ENCODE results near the gene NHP2. TPM values are rescaled to one million over a fixed set of nuclear protein-coding genes. Genes with fewer than 3 reads are reported as not detected.

Gene NHP2
- total RNA-seq, 2 experiments from 2014 or later = 42.2 to 44.5 TPM

DNA sequence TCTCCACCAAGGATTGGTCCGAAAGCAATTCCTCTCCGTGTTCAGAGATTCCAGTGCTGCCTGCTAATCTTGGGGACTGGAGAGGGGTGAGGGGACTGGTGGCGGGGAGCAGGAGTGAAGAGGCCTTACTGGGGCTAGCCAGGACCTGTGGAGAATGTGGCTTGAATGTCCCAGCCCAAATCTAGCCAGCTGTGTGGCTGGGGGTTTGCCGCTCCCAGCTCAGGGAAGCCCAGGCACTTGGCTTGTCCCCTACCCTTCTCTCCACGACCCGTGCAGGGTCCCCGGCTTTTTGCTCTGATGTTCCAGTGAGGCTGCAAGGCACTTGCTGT is 37.9 kb downstream of the NHP2 start:
- Mint-ChIP-seq H3K36me3 (ENCODE audit: low read depth) (no peaks in the 10 kb centered on the region), H3K27me3 (no peaks in the 10 kb centered on the region), H3K27ac (no peak overlapping the region), H3K4me3 (no peak overlapping the region), H3K9me3 (no peaks in the 10 kb centered on the region), H3K4me1 (ENCODE audit: low read depth) (peaks cover 41% of the 10 kb centered on the region)
- H3K4me1 ChIP-seq (ENCODE audit: insufficient read depth, low read length) = peaks cover 62% of the 10 kb centered on the region
- POLR2A ChIA-PET = interaction anchor here (1.9 kb wide), 1 partner anchor 30 kb away, joined by 7 read pairs; no protein-coding TSS in a partner anchor
- H3K27ac ChIP-seq (ENCODE audit: low read depth in 1 of 2, low read length in 2 of 2) = no peak overlapping the region
- peaks cover 0 to 4% of the 10 kb centered on the region in 2 experiments for H3K9me3 ChIP-seq (ENCODE audit: control insufficient read depth in 1 of 2, insufficient read depth in 1 of 2, low read length in 2 of 2)
- DNase-seq (no peak), ATAC-seq (ENCODE audit: poor library complexity) (no peak)
- intact Hi-C loops (cut with DNase I, micrococcal nuclease) = no loop called here
- no peak overlapping the region for H3K4me3 ChIP-seq (ENCODE audit: low read length)
- H3K36me3 ChIP-seq (ENCODE audit: insufficient read depth, low read length) = no peaks in the 10 kb centered on the region
- TF ChIP-seq, protein P1, sequence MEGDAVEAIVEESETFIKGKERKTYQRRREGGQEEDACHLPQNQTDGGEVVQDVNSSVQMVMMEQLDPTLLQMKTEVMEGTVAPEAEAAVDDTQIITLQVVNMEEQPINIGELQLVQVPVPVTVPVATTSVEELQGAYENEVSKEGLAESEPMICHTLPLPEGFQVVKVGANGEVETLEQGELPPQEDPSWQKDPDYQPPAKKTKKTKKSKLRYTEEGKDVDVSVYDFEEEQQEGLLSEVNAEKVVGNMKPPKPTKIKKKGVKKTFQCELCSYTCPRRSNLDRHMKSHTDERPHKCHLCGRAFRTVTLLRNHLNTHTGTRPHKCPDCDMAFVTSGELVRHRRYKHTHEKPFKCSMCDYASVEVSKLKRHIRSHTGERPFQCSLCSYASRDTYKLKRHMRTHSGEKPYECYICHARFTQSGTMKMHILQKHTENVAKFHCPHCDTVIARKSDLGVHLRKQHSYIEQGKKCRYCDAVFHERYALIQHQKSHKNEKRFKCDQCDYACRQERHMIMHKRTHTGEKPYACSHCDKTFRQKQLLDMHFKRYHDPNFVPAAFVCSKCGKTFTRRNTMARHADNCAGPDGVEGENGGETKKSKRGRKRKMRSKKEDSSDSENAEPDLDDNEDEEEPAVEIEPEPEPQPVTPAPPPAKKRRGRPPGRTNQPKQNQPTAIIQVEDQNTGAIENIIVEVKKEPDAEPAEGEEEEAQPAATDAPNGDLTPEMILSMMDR (IDR thresholded peaks at IDR 0.05) = no peak
- CTCF ChIA-PET = interaction anchor here (0.6 to 1.5 kb wide), 2 partner anchors 40 to 1672 kb away, joined by 3 to 4 read pairs; no protein-coding TSS in a partner anchor
- peaks cover 0 to 7% of the 10 kb centered on the region in 2 experiments for H3K27me3 ChIP-seq (ENCODE audit: control insufficient read depth in 1 of 2, insufficient read depth in 2 of 2, low read length in 2 of 2)

DNA sequence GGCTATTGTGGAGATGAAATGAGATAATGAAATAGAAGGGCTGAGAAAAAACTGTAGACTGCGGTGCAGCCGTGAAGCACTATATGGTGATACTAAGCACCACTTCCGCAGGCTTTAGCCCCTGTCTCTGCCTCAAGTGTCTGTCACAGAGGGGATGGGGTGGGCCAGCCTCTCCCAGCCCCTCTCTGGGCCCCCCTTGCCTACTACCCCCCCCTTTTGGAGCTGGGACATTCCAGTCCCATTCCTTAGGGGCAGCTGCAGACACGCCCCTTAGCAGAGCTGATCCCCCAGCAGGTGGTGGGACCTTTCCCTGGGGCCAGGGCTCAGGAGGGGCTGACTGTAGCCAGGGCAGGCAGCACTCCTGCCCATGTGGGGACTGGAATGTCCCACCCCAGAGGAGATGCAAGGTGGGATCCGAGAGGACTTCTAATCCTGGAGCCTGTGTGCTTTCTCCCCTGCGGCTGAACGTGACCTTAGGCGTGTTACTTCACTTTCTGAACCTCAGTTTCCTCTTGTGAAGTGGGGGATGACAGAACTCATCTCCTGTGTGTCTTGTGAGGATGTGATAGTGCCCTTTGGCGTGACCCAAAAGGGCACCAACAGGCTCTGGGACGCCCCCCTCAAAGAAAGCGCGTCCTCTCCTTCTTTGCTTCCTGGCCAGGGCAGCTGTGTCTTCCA is 38.4 kb downstream of the NHP2 start:
- Histone ChIP-seq H3K4me1 (ENCODE audit: insufficient read depth, low read length) (peaks cover 57% of the 10 kb centered on the region), H3K36me3 (ENCODE audit: insufficient read depth, low read length) (no peaks in the 10 kb centered on the region), H3K9me3 (ENCODE audit: control insufficient read depth in 1 of 2, insufficient read depth in 1 of 2, low read length in 2 of 2) (peaks cover 0 to 4% of the 10 kb centered on the region in 2 experiments), H3K27ac (ENCODE audit: low read depth in 1 of 2, low read length in 2 of 2) (no peak overlapping the region), H3K27me3 (ENCODE audit: control insufficient read depth in 1 of 2, insufficient read depth in 2 of 2, low read length in 2 of 2) (peaks cover 0 to 7% of the 10 kb centered on the region in 2 experiments), H3K4me3 (ENCODE audit: low read length) (no peak overlapping the region)
- peak overlapping the region; percentile 67 for H3K27ac Mint-ChIP-seq
- TF ChIP-seq, protein P1 (IDR thresholded peaks at IDR 0.05) = no peak
- ChIA-PET POLR2A (interaction anchor here (1.9 kb wide), 1 partner anchor 30 kb away, joined by 7 read pairs; no protein-coding TSS in a partner anchor), CTCF (interaction anchor here (1.5 kb wide), 1 partner anchor 39 kb away, joined by 4 read pairs; no protein-coding TSS in a partner anchor)
- H3K4me1 Mint-ChIP-seq (ENCODE audit: low read depth) = peaks cover 38% of the 10 kb centered on the region
- no peaks in the 10 kb centered on the region for H3K36me3 Mint-ChIP-seq (ENCODE audit: low read depth)
- DNase-seq (peak in 3 of 14 experiments; percentile 38 to 45 (median 42)), ATAC-seq (ENCODE audit: poor library complexity) (no peak)
- no peaks in the 10 kb centered on the region for H3K27me3 Mint-ChIP-seq
- no peaks in the 10 kb centered on the region for H3K9me3 Mint-ChIP-seq
- peak overlapping the region; percentile 90 for H3K4me3 Mint-ChIP-seq
- intact Hi-C loops (cut with DNase I, micrococcal nuclease) = no loop called here

DNA sequence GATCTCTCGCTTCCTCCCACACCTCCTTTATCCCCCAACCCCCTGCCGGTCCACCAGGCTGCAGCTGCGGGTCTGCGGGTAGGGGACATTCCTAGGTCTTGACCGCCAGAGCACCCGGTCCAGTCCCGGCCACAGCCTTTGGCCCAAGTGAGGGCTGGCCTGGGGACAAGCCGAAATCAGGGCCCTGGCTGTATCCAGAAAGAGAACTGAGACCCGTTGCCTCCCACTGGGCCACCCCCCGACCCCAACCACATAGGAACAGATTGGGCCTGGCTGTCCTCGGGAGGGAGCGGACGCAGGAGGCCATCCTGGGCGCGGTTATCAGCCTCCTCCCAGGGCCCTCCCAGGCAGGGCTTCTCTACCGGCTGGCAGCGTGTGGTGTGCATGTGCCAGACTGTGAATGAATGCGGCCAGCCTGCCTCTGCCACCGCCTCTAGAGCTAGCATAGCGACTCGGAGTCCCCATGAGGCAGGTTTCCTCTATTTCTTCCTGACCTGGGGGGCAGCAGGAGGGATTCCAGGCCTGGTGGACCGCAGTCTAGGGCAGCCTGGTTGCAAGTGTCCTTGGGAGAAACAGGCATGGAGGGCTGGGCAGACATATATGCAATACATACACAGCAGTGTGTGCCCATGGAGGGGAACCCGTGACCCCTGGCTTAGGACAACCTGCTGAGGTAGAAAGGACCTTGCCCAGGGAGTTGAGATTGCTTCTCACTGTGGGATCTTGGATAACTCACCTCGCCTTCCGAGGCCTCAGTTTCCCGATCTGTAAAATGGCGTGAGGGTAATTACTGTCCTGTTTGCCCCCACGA is 39.2 kb downstream of the NHP2 start:
- intact Hi-C loops (cut with DNase I, micrococcal nuclease) = loop anchor here (5.0 kb wide), 2 partner anchors 33 to 37 kb away; no protein-coding TSS in a partner anchor
- H3K4me1 Mint-ChIP-seq (ENCODE audit: low read depth) = peaks cover 38% of the 10 kb centered on the region
- H3K36me3 ChIP-seq (ENCODE audit: insufficient read depth, low read length) = no peaks in the 10 kb centered on the region
- DNase-seq = peak; percentile 20 to 80 (median 36)
- peaks cover 0 to 7% of the 10 kb centered on the region in 2 experiments for H3K27me3 ChIP-seq (ENCODE audit: control insufficient read depth in 1 of 2, insufficient read depth in 2 of 2, low read length in 2 of 2)
- H3K36me3 Mint-ChIP-seq (ENCODE audit: low read depth) = no peaks in the 10 kb centered on the region
- no peaks in the 10 kb centered on the region for H3K9me3 Mint-ChIP-seq
- H3K9me3 ChIP-seq (ENCODE audit: control insufficient read depth in 1 of 2, insufficient read depth in 1 of 2, low read length in 2 of 2) = peaks cover 0 to 4% of the 10 kb centered on the region in 2 experiments
- H3K27ac ChIP-seq (ENCODE audit: low read depth in 1 of 2, low read length in 2 of 2) = no peak overlapping the region
- TF ChIP-seq, protein P1 (IDR thresholded peaks at IDR 0.05) = no peak
- ATAC-seq (ENCODE audit: poor library complexity) = peak; percentile 43
- ChIA-PET CTCF (no interaction called here), POLR2A (interaction anchor here (1.3 kb wide), 1 partner anchor 39 kb away, joined by 4 read pairs; the partner anchor contains the start of gene NHP2)
- H3K27ac Mint-ChIP-seq = peak overlapping the region; percentile 67
- H3K4me3 Mint-ChIP-seq = peak overlapping the region; percentile 90
- H3K4me3 ChIP-seq (ENCODE audit: low read length) = peak overlapping the region; percentile 55
- peaks cover 55% of the 10 kb centered on the region for H3K4me1 ChIP-seq (ENCODE audit: insufficient read depth, low read length)
- no peaks in the 10 kb centered on the region for H3K27me3 Mint-ChIP-seq

Measured in CD4-positive, alpha-beta T cell (primary cell).